Prostate gland (tissue), 2 donors: ENCODE measurements around the gene ACD. TPM values are rescaled to one million over a fixed set of nuclear protein-coding genes. Genes with fewer than 3 reads are reported as not detected.

Experiments
- DNase-seq: peaks from one replicate; pipeline ENCODE4 v3.0.0-alpha.2; 2019; ENCODE audit warnings: low spot score
- H3K27ac ChIP-seq, 2 donors: fragments of 200-600 bp; sonication (generic); 2 replicates each; pipeline ENCODE4 v1.5.1; 2017 to 2019
- H3K27me3 ChIP-seq: fragments of 200-600 bp; sonication (generic); replicated peaks from 2 replicates; pipeline ENCODE4 v1.5.1; 2019; ENCODE audit not compliant: insufficient read depth
- H3K36me3 ChIP-seq, 2 donors: fragments of 200-600 bp; sonication (generic); 1 replicate in 1 of 2; 2 replicates in 1 of 2; pipeline versions ENCODE4 v1.5.1 to v1.8.1; 2017 to 2019
- H3K4me1 ChIP-seq: fragments of 200-600 bp; sonication (generic); replicated peaks from 2 replicates; pipeline ENCODE4 v1.5.1; 2019
- H3K4me3 ChIP-seq, 2 donors: fragments of 200-600 bp; sonication (generic); 2 replicates each; pipeline ENCODE4 v1.5.1; 2017 to 2019
- H3K9me3 ChIP-seq: fragments of 200-600 bp; sonication (generic); 2 replicates; pipeline ENCODE4 v1.5.1; 2017
- CTCF ChIP-seq, 4 experiments: fragments of 200-600 bp in 2 of 4; fragments of 450-650 bp in 2 of 4; sonication (generic) in 2 of 4; IDR thresholded peaks; 1 replicate in 3 of 4; 2 replicates in 1 of 4; pipeline ENCODE4 v1.5.1; 2016 to 2019; ENCODE audit warnings: antibody characterized with exemption in 4 of 4, mild to moderate bottlenecking in 2 of 4, moderate library complexity in 2 of 4
- POLR2A ChIP-seq: fragments of 450-650 bp; IDR thresholded peaks from one replicate; pipeline ENCODE4 v1.6.1; 2016; ENCODE audit warnings: antibody characterized with exemption, mild to moderate bottlenecking
- POLR2AphosphoS5 ChIP-seq: sonication (generic); formaldehyde crosslinking; IDR thresholded peaks from one replicate; pipeline ENCODE4 v1.6.1; 2017; ENCODE audit warnings: antibody characterized with exemption
- WGBS: methylation state at CpG from one replicate; pipeline ENCODE4 v1.1.5; 2018; 5-methylcytosine and 5-hydroxymethylcytosine counted together
- intact Hi-C: fragments of 100-400 bp; cut with DNase I; formaldehyde crosslinking; loops from one replicate; pipeline ENCODE4 v1.14.2; 2022
- total RNA-seq, 2 donors: library from RNA; depleted of rRNA; stranded (reverse); fragments of >200 nt; gene quantifications; one replicate each; pipeline ENCODE4 v1.1.0, GENCODE V29; 2016

The ACD gene
- total RNA-seq, 2 donors from 2014 or later: 17.1 to 45.4 TPM

GRCh38 chr16:67641779-67642708 lies 18.0 kb downstream of the ACD start:
- Histone ChIP-seq H3K36me3 (peaks cover 0 to 3% of the 10 kb centered on the region in 2 donors), H3K27me3 (peaks cover 9% of the 10 kb centered on the region), H3K27ac (no peak overlapping the region), H3K9me3 (no peaks in the 10 kb centered on the region), H3K4me1 (no peaks in the 10 kb centered on the region), H3K4me3 (no peak overlapping the region)
- peak; percentile 67 for DNase-seq
- intact Hi-C loops: no loop called here
- 27% methylated on average over 9 of the region's 10 CpGs for WGBS
- TF ChIP-seq POLR2AphosphoS5 (peak; percentile 40), POLR2A (no peak), CTCF (IDR thresholded peaks at IDR 0.05) (peak in 1 of 4 experiments; percentile 18)

DNA sequence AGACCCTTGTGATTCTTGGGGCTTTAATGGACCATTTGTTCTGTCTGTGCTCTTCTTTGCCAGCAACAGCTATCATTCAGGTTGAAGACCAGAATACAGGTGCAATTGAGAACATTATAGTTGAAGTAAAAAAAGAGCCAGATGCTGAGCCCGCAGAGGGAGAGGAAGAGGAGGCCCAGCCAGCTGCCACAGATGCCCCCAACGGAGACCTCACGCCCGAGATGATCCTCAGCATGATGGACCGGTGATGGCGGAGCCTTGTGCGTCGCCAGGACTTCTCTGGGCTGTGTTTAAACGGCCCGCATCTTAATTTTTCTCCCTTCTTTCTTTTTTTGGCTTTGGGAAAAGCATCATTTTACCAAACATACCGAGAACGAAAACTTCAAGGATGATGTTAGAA lies 22.4 kb downstream of the ACD start:
- TF ChIP-seq POLR2A (no peak), POLR2AphosphoS5 (no peak), CTCF (IDR thresholded peaks at IDR 0.05) (no peak)
- H3K4me1 ChIP-seq: peaks cover 3% of the 10 kb centered on the region
- DNase-seq: no peak
- 91% methylated on average over 12 of the region's 12 CpGs for WGBS
- no peak overlapping the region for H3K27ac ChIP-seq
- H3K27me3 ChIP-seq: no peaks in the 10 kb centered on the region
- no peak overlapping the region for H3K4me3 ChIP-seq
- intact Hi-C loops: no loop called here
- H3K36me3 ChIP-seq: peaks cover 0 to 3% of the 10 kb centered on the region in 2 donors
- H3K9me3 ChIP-seq: no peaks in the 10 kb centered on the region

DNA sequence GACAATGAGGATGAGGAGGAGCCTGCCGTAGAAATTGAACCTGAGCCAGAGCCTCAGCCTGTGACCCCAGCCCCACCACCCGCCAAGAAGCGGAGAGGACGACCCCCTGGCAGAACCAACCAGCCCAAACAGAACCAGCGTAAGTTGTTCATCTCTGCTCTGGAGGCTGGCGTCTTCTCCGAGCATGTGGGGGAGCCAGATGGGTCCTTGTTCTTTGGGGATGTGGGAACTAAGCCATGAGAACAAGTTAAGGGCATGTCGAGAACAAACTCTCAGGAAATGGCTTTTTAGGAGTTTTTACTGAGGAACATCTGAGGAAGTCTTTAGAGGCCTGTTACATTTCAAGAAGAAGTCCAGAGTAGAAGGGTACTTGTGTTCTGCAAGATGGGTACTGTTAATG lies 23.3 kb downstream of the ACD start:
- no peak overlapping the region for H3K4me3 ChIP-seq
- H3K36me3 ChIP-seq: peaks cover 0 to 3% of the 10 kb centered on the region in 2 donors
- no peaks in the 10 kb centered on the region for H3K9me3 ChIP-seq
- intact Hi-C loops: no loop called here
- no peak for DNase-seq
- 78% methylated on average over 8 of the region's 8 CpGs for WGBS
- peaks cover 3% of the 10 kb centered on the region for H3K4me1 ChIP-seq
- H3K27ac ChIP-seq: no peak overlapping the region
- TF ChIP-seq POLR2AphosphoS5 (no peak), POLR2A (no peak), CTCF (IDR thresholded peaks at IDR 0.05) (no peak)
- H3K27me3 ChIP-seq: no peaks in the 10 kb centered on the region

GRCh38 chr16:67632415-67633172 lies 27.5 kb downstream of the ACD start:
- H3K36me3 ChIP-seq: peaks cover 0 to 11% of the 10 kb centered on the region in 2 donors
- TF ChIP-seq CTCF (IDR thresholded peaks at IDR 0.05): no peak
- TF ChIP-seq POLR2AphosphoS5: no peak
- no peak for TF ChIP-seq POLR2A

More at GRCh38 chr16:67632415-67633172, 27.5 kb downstream of the ACD start:
- intact Hi-C loops: no loop called here
- Histone ChIP-seq H3K9me3 (no peaks in the 10 kb centered on the region), H3K4me3 (no peak overlapping the region), H3K27me3 (no peaks in the 10 kb centered on the region), H3K27ac (no peak overlapping the region), H3K4me1 (peaks cover 3% of the 10 kb centered on the region)
- no peak for DNase-seq
- WGBS: 25% methylated on average over 7 of the region's 7 CpGs
